Brain microvascular endothelial cell (primary cell): Measurements from ENCODE around the gene TNRC6C.

Source experiments
- DNase-seq: peaks from one replicate; pipeline ENCODE4 v3.0.0-alpha.2; 2020
- H3K27ac ChIP-seq: fragments of 250-450 bp; sonication (Bioruptor Pico); 2 replicates; pipeline ENCODE4 v1.5.1; 2020; ENCODE audit warnings: mild to moderate bottlenecking, moderate library complexity
- H3K27me3 ChIP-seq: fragments of 250-450 bp; sonication (Bioruptor Pico); replicated peaks from 2 replicates; pipeline ENCODE4 v1.5.1; 2020; ENCODE audit warnings: mild to moderate bottlenecking
- H3K36me3 ChIP-seq: fragments of 250-450 bp; sonication (Bioruptor Pico); replicated peaks from 2 replicates; pipeline ENCODE4 v1.5.1; 2020; ENCODE audit warnings: mild to moderate bottlenecking
- H3K4me3 ChIP-seq: 2 replicates; pipeline ENCODE4 v1.5.1; 2011; ENCODE audit warnings: low read depth, mild to moderate bottlenecking, control low read depth, low read length, moderate library complexity
- in situ Hi-C: cut with HindIII; loops from 2 replicates; pipeline ENCODE4 v1.10.0; 2017; ENCODE audit warnings: low sequenced_read_pairs, low pct_ligation_motif_present
- TF ChIP-seq, protein P1 (sequence below): IDR thresholded peaks from 2 replicates; pipeline ENCODE4 v1.5.1; 2011; ENCODE audit warnings: low read depth, mild to moderate bottlenecking, moderate library complexity, low read length, control low read depth, inconsistent platforms; ENCODE audit errors: missing control alignments

TNRC6C gene

DNA sequence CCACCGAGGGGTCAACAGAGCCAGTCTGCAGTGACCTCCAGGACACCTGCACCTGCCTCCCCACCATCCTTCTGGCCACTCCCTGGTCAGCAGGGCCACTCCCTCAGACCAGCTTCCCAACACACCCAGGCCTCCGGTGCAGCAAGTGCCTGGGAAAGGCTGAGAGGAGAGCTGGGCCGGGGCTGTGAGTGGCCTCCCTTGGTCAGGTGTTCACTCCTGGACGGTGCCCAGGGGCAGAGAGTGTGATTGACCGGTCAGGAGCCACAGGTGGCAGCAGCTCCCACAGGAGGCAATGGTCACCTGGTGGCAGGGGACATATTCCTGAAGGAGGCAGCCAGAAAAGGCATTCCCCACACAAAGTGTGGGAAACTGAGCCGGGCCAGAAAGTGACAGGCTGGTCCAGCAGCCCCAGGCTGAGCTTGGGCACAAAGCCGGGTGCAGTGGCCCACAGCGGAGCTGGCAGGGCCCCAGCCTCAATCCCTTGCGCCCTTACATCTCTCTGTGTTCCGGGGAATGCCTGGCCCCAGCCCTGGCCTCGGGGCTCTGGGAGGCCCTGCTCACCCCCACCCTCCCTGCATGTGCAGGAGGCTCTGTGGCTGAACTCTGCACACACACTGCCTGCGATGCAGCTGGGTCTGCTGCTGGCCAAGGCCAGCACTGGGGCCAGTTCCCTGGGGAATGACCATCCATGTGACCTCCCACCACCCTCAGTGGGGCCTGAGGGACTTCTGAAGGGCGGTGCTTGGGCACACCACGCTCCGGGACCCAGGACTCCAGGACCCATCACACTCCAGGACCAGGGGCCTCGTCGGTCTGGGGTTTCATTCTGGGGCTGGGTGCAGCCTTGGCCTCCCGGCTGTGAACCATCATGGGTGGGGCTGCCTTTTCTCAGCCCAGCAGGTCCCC, 186.5 kb downstream of the TNRC6C start:
- no peak overlapping the region for H3K27ac ChIP-seq
- in situ Hi-C loops = no loop called here

DNA sequence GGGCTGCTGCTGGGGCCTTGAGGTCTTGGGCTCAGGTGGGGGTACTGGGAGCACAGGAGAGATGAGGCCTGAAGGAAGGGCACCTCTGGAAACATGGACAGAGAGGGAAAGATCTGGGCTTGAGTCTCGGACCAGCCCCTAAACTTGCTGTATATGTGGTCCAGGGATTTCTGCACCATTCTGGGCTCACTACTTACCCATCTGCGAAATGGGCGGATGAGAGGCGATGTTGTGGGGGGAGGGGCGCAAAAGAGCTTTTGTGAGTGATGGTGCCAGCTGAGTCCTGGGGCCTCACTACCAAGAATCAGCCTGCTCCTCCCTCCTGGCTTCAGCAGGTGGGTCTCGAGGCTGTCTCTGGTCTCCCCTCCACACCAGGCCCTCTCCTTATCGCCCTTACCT, 188.0 kb downstream of the TNRC6C start:
- TF ChIP-seq, protein P1, sequence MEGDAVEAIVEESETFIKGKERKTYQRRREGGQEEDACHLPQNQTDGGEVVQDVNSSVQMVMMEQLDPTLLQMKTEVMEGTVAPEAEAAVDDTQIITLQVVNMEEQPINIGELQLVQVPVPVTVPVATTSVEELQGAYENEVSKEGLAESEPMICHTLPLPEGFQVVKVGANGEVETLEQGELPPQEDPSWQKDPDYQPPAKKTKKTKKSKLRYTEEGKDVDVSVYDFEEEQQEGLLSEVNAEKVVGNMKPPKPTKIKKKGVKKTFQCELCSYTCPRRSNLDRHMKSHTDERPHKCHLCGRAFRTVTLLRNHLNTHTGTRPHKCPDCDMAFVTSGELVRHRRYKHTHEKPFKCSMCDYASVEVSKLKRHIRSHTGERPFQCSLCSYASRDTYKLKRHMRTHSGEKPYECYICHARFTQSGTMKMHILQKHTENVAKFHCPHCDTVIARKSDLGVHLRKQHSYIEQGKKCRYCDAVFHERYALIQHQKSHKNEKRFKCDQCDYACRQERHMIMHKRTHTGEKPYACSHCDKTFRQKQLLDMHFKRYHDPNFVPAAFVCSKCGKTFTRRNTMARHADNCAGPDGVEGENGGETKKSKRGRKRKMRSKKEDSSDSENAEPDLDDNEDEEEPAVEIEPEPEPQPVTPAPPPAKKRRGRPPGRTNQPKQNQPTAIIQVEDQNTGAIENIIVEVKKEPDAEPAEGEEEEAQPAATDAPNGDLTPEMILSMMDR = no peak
- in situ Hi-C loops = no loop called here
- H3K27me3 ChIP-seq = no peaks in the 10 kb centered on the region
- no peak overlapping the region for H3K4me3 ChIP-seq
- H3K27ac ChIP-seq = no peak overlapping the region
- no peak for DNase-seq
- no peaks in the 10 kb centered on the region for H3K36me3 ChIP-seq

More for the DNA sequence above, 186.5 kb downstream of the TNRC6C start:
- Histone ChIP-seq H3K4me3 (no peak overlapping the region), H3K36me3 (no peaks in the 10 kb centered on the region), H3K27me3 (no peaks in the 10 kb centered on the region)
- TF ChIP-seq, protein P1 = no peak
- no peak for DNase-seq

DNA sequence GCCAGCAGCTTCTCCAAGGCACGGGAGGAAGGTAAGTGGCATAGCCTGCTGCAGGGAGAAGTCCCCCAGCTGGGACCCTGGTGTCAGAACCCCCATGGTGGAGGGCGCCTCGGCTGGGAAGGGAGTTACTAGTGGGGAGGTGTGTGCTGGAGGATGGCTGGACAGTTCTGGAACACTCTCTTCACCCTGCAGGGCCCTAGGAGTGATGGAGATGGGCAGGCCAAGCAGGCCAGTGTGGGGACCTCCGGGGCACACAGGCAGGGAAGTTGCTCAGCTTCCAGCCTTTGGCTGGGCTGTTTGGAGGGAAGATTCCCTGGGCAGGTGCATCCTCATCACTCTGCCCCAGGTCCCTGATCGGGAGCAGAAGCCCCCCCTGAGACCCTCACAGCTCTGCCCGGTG, 188.4 kb downstream of the TNRC6C start:
- H3K27me3 ChIP-seq = no peaks in the 10 kb centered on the region
- H3K27ac ChIP-seq = no peak overlapping the region
- H3K36me3 ChIP-seq = no peaks in the 10 kb centered on the region
- no peak overlapping the region for H3K4me3 ChIP-seq
- TF ChIP-seq, protein P1 = no peak
- DNase-seq = no peak
- in situ Hi-C loops = no loop called here

DNA sequence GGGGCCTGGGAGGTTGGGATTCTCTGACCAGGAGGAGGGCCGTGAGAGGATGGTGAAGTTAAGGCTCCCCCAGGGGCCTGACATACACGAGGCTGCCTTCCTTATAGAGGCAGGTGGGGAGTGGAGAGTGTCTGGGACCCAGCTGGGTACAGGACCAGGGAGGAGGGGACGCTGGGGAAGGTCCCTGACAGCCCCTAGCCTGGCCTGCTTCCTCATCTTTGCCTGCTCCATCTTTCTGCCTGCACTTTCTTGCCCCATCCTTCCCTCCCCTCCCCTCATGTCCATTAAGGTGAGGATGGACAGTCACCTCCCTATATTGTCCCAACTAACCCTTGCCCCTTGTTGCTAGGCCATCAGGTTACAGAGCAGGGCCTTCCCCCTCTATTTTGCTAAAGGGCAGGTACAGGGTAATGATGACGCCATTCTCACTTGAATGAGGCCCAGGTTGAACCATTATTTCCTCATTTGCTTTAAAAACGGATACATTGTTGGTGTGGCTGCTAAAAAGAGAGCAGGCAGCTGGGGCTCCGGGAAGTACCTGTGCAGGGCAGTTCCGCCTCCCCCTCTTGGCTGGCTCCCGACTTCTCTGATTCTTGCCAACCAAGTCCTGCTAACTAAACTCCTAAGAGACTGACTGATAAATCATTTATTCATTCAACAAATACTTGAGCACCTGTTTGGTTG, 189.0 kb downstream of the TNRC6C start:
- no peaks in the 10 kb centered on the region for H3K36me3 ChIP-seq
- TF ChIP-seq, protein P1 = no peak
- in situ Hi-C loops = no loop called here
- no peak overlapping the region for H3K4me3 ChIP-seq
- H3K27me3 ChIP-seq = no peaks in the 10 kb centered on the region
- DNase-seq = no peak
- H3K27ac ChIP-seq = no peak overlapping the region

DNA sequence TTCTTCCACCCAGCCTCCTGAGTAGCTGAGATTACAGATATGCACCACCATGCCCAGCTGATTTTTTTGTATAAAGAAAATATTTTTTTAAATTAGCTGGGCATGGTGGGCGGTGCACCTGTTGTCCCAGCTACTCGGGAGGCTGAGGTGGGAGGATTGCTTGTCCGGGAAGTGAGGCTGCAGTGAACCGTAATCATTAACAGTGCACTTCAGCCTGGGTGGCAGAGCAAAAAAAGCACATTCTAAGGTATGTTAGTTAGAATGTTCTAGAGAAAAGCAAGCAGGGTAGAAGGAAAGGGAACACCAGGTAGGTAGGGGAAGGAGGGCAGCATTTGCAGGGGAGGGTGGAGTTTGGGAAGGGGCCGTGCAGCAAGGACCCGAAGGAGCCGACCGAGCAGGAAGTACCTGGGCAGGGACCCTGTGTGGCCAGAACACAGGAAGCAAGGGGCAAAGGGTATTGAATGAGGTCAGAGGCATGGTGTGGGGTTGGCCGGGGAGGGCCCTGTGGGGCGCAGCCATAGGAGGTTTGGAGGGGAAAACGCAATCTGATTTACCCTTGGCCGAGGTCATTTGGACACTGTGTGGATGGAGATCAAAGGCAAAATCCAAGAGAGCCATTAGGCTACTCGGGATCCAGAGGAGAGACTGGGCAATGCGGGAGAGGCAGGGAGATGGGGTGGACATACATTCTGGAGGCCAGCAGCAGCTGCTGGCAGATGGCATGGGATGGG, 189.9 kb downstream of the TNRC6C start:
- DNase-seq = no peak
- H3K27ac ChIP-seq = no peak overlapping the region
- in situ Hi-C loops = no loop called here
- no peaks in the 10 kb centered on the region for H3K36me3 ChIP-seq
- H3K4me3 ChIP-seq = no peak overlapping the region
- TF ChIP-seq, protein P1 = no peak
- no peaks in the 10 kb centered on the region for H3K27me3 ChIP-seq
